ENCODE data around the gene OTOGL.

DNA sequence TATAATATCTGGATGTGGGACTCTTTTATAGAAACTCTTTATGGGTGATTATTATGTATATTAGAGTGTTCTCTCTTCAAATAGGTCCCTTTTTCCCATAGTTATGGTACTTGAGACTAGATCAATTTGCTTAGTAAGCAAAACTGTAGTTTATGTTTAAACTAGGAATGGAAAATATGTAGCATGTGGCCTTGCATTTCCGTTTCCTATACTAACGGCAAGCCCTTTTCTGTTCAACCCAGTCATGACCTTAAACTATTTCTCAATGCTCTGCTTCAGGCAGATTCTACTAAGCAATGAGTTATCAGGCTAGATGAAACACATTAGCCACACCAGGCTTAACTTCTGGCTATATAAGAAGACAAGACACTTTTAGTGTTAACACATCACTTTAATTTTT is 84.6 kb downstream of the OTOGL start:
- TF ChIP-seq CTCF (IDR thresholded peaks at IDR 0.05) (no peak), RCOR1 (IDR thresholded peaks at IDR 0.05; ENCODE audit: low read length) (no peak), POLR2AphosphoS5 (IDR thresholded peaks at IDR 0.05; ENCODE audit: low read depth, low read length) (no peak), JUND (IDR thresholded peaks at IDR 0.05) (no peak), RXRA (IDR thresholded peaks at IDR 0.05; ENCODE audit: borderline replicate concordance, low read depth) (no peak), NFIC (IDR thresholded peaks at IDR 0.05; ENCODE audit: borderline replicate concordance) (no peak), GATA2 (CRISPR knock-in tag; IDR thresholded peaks at IDR 0.05) (no peak)
